Glutamatergic neuron (in vitro differentiated cells): ENCODE measurements around the gene SLC44A4. TPM values are rescaled to one million over a fixed set of nuclear protein-coding genes. Genes with fewer than 3 reads are reported as not detected.

Experiments used
- DNase-seq: peaks from one replicate; pipeline ENCODE4 v3.0.0; 2022
- H3K27ac Mint-ChIP-seq: one replicate; pipeline ENCODE4 v1.8.0; 2020; ENCODE audit warnings: mild to moderate bottlenecking, mixed read lengths, inconsistent platforms; ENCODE audit not compliant: unreplicated experiment
- H3K27me3 Mint-ChIP-seq: one replicate; pipeline ENCODE4 v1.8.0; 2020; ENCODE audit warnings: mild to moderate bottlenecking, moderate library complexity, mixed read lengths, inconsistent platforms; ENCODE audit not compliant: unreplicated experiment
- H3K36me3 Mint-ChIP-seq: one replicate; pipeline ENCODE4 v1.8.0; 2020; ENCODE audit warnings: mild to moderate bottlenecking, mixed read lengths, inconsistent platforms; ENCODE audit not compliant: unreplicated experiment
- H3K4me1 Mint-ChIP-seq: one replicate; pipeline ENCODE4 v1.8.0; 2020; ENCODE audit warnings: mild to moderate bottlenecking, low read depth, mixed read lengths, inconsistent platforms; ENCODE audit not compliant: unreplicated experiment
- H3K4me3 Mint-ChIP-seq: one replicate; pipeline ENCODE4 v1.8.0; 2020; ENCODE audit warnings: mild to moderate bottlenecking, mixed read lengths, inconsistent platforms; ENCODE audit not compliant: unreplicated experiment
- H3K9me3 Mint-ChIP-seq: one replicate; pipeline ENCODE4 v1.8.0; 2020; ENCODE audit warnings: mild to moderate bottlenecking, moderate library complexity, mixed read lengths, inconsistent platforms; ENCODE audit not compliant: unreplicated experiment
- total RNA-seq: library from RNA; stranded (reverse); fragmentation: NEBNext Ultra II Directional; extraction: Animal tissue kit (Norgen Biotek cat#: 25700); gene quantifications from one replicate; pipeline ENCODE4 v1.2.1, GENCODE V29; 2021; ENCODE audit not compliant: unreplicated experiment
- TF ChIP-seq, protein P1 (sequence below): fragments of 200-600 bp; sonication (generic); IDR thresholded peaks from one replicate; pipeline ENCODE4 v1.5.0; 2021; ENCODE audit not compliant: partially characterized antibody, unreplicated experiment

The SLC44A4 gene
- total RNA-seq, 1 donor from 2014 or later, result not detected

DNA sequence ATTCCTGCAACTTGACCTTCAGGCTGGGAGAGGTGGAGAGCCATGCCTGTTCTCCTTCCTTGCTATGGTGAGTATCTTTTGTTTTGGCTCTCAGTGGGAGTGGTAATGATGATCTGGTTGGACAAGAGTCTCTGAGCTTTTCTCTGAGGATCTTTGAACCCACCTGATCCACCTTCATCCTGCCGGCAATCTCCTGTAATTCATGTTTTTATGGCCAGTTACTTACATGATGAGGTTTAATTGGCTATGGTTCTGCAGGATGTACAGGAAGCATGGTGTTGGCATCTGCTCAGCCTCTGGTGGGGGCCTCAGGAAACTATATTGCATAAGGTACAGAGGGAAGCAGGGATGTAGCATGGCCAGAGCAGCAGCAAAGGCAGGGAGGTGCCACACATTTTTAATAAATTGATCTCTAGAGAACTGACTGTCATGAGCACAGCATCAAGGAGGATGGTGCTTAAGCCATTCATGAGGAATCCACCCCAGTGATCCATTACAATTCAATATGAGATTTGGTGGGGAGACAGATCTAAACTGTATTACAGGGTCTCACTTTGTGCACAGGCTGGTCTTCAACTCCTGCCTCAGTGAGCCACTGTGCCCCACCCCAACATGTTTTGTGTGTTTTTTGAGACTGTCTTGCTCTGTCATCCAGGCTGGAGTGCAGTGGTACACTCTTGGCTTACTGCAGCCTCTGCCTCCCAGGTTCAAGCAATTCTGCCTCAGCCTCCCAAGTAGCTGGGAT, 41.3 kb downstream of the SLC44A4 start:
- Mint-ChIP-seq H3K4me1 (peaks cover 16% of the 10 kb centered on the region), H3K4me3 (peak overlapping the region; percentile 98), H3K36me3 (no peaks in the 10 kb centered on the region), H3K27me3 (peaks cover 19% of the 10 kb centered on the region), H3K27ac (peak overlapping the region; percentile 80), H3K9me3 (peaks cover 11% of the 10 kb centered on the region)
- DNase-seq, result no peak
- TF ChIP-seq, protein P1, sequence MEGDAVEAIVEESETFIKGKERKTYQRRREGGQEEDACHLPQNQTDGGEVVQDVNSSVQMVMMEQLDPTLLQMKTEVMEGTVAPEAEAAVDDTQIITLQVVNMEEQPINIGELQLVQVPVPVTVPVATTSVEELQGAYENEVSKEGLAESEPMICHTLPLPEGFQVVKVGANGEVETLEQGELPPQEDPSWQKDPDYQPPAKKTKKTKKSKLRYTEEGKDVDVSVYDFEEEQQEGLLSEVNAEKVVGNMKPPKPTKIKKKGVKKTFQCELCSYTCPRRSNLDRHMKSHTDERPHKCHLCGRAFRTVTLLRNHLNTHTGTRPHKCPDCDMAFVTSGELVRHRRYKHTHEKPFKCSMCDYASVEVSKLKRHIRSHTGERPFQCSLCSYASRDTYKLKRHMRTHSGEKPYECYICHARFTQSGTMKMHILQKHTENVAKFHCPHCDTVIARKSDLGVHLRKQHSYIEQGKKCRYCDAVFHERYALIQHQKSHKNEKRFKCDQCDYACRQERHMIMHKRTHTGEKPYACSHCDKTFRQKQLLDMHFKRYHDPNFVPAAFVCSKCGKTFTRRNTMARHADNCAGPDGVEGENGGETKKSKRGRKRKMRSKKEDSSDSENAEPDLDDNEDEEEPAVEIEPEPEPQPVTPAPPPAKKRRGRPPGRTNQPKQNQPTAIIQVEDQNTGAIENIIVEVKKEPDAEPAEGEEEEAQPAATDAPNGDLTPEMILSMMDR, result no peak

DNA sequence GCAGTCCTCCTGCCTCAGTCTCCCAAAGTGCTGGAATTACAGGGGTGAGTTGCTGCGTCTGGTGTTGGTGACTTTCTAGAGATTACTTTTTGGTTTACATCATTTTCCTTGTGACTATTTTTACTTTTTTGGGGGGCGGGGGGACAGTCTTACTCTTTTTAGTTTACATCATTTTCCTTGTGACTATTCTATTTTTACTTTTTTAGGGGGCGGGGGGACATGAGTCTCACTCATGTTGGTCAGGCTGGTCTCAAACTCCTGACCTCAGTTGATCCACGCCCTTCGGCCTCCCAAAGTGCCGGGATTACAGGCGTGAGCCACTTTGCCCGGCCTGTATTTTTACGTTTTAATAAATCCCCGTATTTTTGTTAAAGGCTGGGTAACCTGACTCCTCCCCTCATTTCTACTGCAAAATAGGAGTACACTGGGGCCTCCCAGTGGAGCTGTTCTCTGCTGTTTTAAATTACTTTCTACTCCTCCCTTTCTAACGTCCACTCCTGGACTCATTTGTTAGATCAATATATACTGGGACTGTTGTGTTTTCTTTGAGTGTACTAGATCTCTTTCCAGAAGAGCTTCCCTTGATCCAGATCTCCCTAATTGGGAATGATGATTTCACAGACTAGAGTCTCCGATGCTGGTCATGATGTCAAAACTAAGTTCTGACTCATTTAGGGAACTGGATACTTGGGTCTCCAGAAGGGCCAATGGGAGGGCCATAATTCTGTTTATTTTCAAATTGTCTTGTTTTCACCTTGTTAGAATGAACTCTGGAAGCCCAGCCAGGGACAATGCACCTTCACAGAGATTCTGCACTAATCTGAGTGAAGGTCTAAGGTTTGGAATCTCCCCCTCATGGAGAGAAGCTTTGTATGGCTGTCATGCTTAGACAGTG, 42.1 kb downstream of the SLC44A4 start:
- Mint-ChIP-seq H3K36me3 (no peaks in the 10 kb centered on the region), H3K27me3 (peaks cover 19% of the 10 kb centered on the region), H3K4me1 (peaks cover 16% of the 10 kb centered on the region), H3K9me3 (peaks cover 11% of the 10 kb centered on the region), H3K27ac (peak overlapping the region; percentile 80), H3K4me3 (peak overlapping the region; percentile 98)
- TF ChIP-seq, protein P1, result no peak
- DNase-seq, result no peak

DNA sequence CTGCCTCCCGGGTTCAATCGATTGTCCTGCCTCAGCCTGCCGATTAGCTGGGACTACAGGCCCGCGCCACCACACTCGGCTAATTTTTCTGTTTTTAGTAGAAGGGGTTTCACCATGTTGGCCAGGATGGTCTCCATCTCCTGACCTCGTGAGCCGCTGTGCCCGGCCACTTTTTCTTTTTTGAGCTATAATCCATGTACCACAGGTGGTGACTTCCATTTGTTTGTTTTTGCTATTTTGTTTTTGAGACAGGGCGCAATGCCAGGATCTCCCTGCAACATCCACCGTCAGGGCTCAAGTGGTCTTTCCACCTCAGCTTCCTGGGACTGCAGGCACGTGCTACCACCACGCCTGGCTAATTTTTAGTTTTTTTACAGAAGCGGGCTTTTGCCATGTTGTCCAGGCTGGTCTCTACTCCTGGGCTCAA, 42.7 kb downstream of the SLC44A4 start:
- Mint-ChIP-seq H3K36me3 (no peaks in the 10 kb centered on the region), H3K4me3 (peak overlapping the region; percentile 98), H3K4me1 (peaks cover 16% of the 10 kb centered on the region), H3K27me3 (peaks cover 16% of the 10 kb centered on the region), H3K9me3 (peaks cover 11% of the 10 kb centered on the region), H3K27ac (peak overlapping the region; percentile 80)
- no peak for DNase-seq
- TF ChIP-seq, protein P1, result no peak

DNA sequence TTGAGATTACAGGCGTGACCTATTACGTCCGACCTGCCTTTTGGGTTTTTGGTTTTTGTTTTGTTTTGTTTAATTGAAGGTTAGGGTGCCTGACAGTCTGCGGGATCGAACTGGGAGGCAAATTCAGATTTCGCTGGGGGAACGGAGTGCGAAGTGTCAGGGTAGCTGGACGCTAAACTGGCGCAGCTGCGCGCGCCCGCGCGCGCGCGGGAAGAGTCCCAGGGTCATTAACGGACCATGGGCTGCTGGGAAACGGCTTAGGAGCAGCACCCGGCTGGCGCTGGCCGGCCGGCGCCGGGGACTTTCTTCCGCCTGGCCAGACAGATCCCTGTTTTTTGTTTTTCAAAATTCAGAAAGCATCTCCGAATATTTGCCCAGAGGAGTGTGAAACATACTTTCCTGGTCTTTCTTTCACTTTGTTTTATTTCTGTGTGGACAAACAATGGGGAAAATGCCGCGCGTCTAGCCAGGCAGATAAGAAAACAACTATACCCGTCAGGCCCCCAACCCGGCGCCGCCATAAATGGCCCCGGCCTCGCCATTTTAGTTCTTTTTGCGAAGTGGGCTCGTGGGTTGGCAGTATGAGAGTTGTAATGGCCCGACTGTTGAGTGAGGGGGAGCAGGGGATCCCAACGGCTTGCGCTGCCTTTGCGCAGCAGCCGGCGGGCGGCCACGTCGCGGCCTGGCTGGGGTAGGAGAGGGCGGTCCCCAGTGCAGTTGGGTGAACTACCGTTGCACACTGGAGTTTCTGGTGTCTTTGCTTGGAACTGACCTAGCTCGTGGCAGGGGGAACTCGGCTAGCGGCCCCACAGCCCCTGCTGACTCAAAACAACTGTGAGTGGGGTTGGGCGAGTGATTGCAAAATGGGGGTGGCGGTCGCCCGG, 44.2 kb downstream of the SLC44A4 start:
- H3K4me3 Mint-ChIP-seq, result peak overlapping the region; percentile 98
- H3K4me1 Mint-ChIP-seq, result peaks cover 18% of the 10 kb centered on the region
- H3K27me3 Mint-ChIP-seq, result peaks cover 18% of the 10 kb centered on the region
- peaks cover 14% of the 10 kb centered on the region for H3K9me3 Mint-ChIP-seq
- H3K27ac Mint-ChIP-seq, result peak overlapping the region; percentile 93
- TF ChIP-seq, protein P1, result no peak
- H3K36me3 Mint-ChIP-seq, result no peaks in the 10 kb centered on the region
- DNase-seq, result peak; percentile 86
